ENCODE data around the gene NPC1L1.
A peak's percentile ranks its signal among the peaks of the same experiment; 100 is the strongest.

Gene NPC1L1

GRCh38 chr7:44566680-44567079, 25.6 kb upstream of the NPC1L1 start:
- Histone ChIP-seq H3K4me3 (ENCODE audit: low read depth, low read length) (no peak overlapping the region), H3K4me1 (ENCODE audit: control insufficient read depth, insufficient read depth, low read length) (no peaks in the 10 kb centered on the region; the same call in 1 of the 2 replicates), H3K36me3 (ENCODE audit: control insufficient read depth in 2 of 2, insufficient read depth in 1 of 2, low read length in 2 of 2) (peaks cover 18 to 81% of the 10 kb centered on the region in 2 experiments), H3K27ac (ENCODE audit: extremely low read depth, low read depth, low read length) (no peak overlapping the region), H3K9me3 (ENCODE audit: control insufficient read depth, insufficient read depth, low read depth, low read length) (no peaks in the 10 kb centered on the region)
- POLR2A ChIA-PET = interaction anchor here (0.6 kb wide), 1 partner anchor 217 kb away, joined by 9 read pairs; no protein-coding TSS in a partner anchor
- CTCF ChIA-PET = interaction anchor here (0.6 to 1.7 kb wide), 6 partner anchors 9 to 365 kb away, joined by 3 to 4 read pairs (median 3); no protein-coding TSS in a partner anchor
- peak; percentile 97 for TF ChIP-seq SCRT2 (tag by site-specific recombination; IDR thresholded peaks at IDR 0.05)
- no peak for TF ChIP-seq REPIN1 (tag by site-specific recombination; IDR thresholded peaks at IDR 0.05; ENCODE audit: low read depth)
- TF ChIP-seq SCRT1 (tag by site-specific recombination; IDR thresholded peaks at IDR 0.05; ENCODE audit: borderline replicate concordance) = peak; percentile 98

- TF ChIP-seq ZNF600 (tag by site-specific recombination; IDR thresholded peaks at IDR 0.05) (0 out of 2 replicates have a peak, but pooled peaks have one; percentile 4), ZNF2 (tag by site-specific recombination; IDR thresholded peaks at IDR 0.05) (0 out of 2 replicates have a peak, but pooled peaks have one; percentile 3), ZBTB17 (tag by site-specific recombination; IDR thresholded peaks at IDR 0.05) (0 out of 2 replicates have a peak, but pooled peaks have one; percentile 40), ZNF449 (tag by site-specific recombination; IDR thresholded peaks at IDR 0.05) (peak; percentile 8; the same call in 1 of the 2 replicates), PATZ1 (tag by site-specific recombination; IDR thresholded peaks at IDR 0.05) (no peak), ZNF266 (tag by site-specific recombination; IDR thresholded peaks at IDR 0.05; ENCODE audit: low read depth) (no peak)
Observed at GRCh38 chr7:44565795-44566559, 24.8 kb upstream of the NPC1L1 start.

GRCh38 chr7:44565097-44565794, 24.1 kb upstream of the NPC1L1 start:
- H3K36me3 ChIP-seq (ENCODE audit: control insufficient read depth in 2 of 2, insufficient read depth in 1 of 2, low read length in 2 of 2) = peaks cover 11 to 67% of the 10 kb centered on the region in 2 experiments; a peak in 2 of 3 replicates
- H3K9me3 ChIP-seq (ENCODE audit: control insufficient read depth, insufficient read depth, low read depth, low read length) = no peaks in the 10 kb centered on the region
- no peak overlapping the region for H3K4me3 ChIP-seq (ENCODE audit: low read depth, low read length)
- CTCF ChIA-PET = interaction anchor here (0.6 to 2.1 kb wide), 26 partner anchors 9 to 545 kb away, joined by 3 to 17 read pairs (median 4); partner anchors contain the start of genes DBNL, DDX56, H2AZ2 and NUDCD3
- H3K4me1 ChIP-seq (ENCODE audit: control insufficient read depth, insufficient read depth, low read length) = no peaks in the 10 kb centered on the region; the same call in 1 of the 2 replicates
- POLR2A ChIA-PET = interaction anchor here (0.6 to 2.6 kb wide), 11 partner anchors 8 to 836 kb away, joined by 3 to 34 read pairs (median 4); partner anchors contain the start of genes COA1, DDX56, NUDCD3 and TMED4
- H3K27ac ChIP-seq (ENCODE audit: extremely low read depth, low read depth, low read length) = no peak overlapping the region
- TF ChIP-seq PRDM1 (tag by site-specific recombination; IDR thresholded peaks at IDR 0.05) (no peak), ZNF707 (tag by site-specific recombination; IDR thresholded peaks at IDR 0.05) (no peak), ZNF16 (tag by site-specific recombination; IDR thresholded peaks at IDR 0.05; ENCODE audit: low read depth) (no peak), ZNF660 (tag by site-specific recombination; IDR thresholded peaks at IDR 0.05) (0 out of 2 replicates have a peak, but pooled peaks have one; percentile 31), ZFP69B (tag by site-specific recombination; IDR thresholded peaks at IDR 0.05) (no peak), ZNF138 (tag by site-specific recombination; IDR thresholded peaks at IDR 0.05; ENCODE audit: borderline replicate concordance) (no peak), ZNF292 (tag by site-specific recombination; IDR thresholded peaks at IDR 0.05; ENCODE audit: borderline replicate concordance, low read depth) (no peak), YY1 (tag by site-specific recombination; IDR thresholded peaks at IDR 0.05) (no peak), ZNF518A (tag by site-specific recombination; conservative IDR thresholded peaks at IDR 0.05; ENCODE audit: low read depth) (no peak), ZNF664 (tag by site-specific recombination; IDR thresholded peaks at IDR 0.05) (no peak)

More at GRCh38 chr7:44565795-44566559, 24.8 kb upstream of the NPC1L1 start:
- H3K4me1 ChIP-seq (ENCODE audit: control insufficient read depth, insufficient read depth, low read length) = no peaks in the 10 kb centered on the region; the same call in 1 of the 2 replicates
- no peaks in the 10 kb centered on the region for H3K9me3 ChIP-seq (ENCODE audit: control insufficient read depth, insufficient read depth, low read depth, low read length)
- peaks cover 13 to 74% of the 10 kb centered on the region in 2 experiments for H3K36me3 ChIP-seq (ENCODE audit: control insufficient read depth in 2 of 2, insufficient read depth in 1 of 2, low read length in 2 of 2)
- H3K27ac ChIP-seq (ENCODE audit: extremely low read depth, low read depth, low read length) = no peak overlapping the region
- ChIA-PET POLR2A (interaction anchor here (0.7 to 2.6 kb wide), 9 partner anchors 8 to 351 kb away, joined by 3 to 34 read pairs (median 5); partner anchors contain the start of genes DDX56, NUDCD3 and TMED4), CTCF (interaction anchor here (0.6 to 2.1 kb wide), 19 partner anchors 8 to 546 kb away, joined by 3 to 17 read pairs (median 4); partner anchors contain the start of genes DDX56, H2AZ2 and NUDCD3)
- no peak overlapping the region for H3K4me3 ChIP-seq (ENCODE audit: low read depth, low read length)

Measured in HEK293 (cell line).